Astrocyte (in vitro differentiated cells and primary cell): ENCODE results near the gene TSEN2. TPM values are rescaled to one million over a fixed set of nuclear protein-coding genes. Genes with fewer than 3 reads are reported as not detected.
"Not testable (repeated sequence)": the region's sequence is repeated elsewhere in the genome, so short reads cannot be mapped to it uniquely, and the experiment has no call there.

Source experiments
- DNase-seq: peaks from one replicate; pipeline ENCODE4 v3.0.0-alpha.2; 2010; ENCODE audit warnings: low read depth
- FAIRE-seq: peaks from 2 replicates; lab custom pipeline; 2011; peaks lifted over from hg19 to GRCh38; lab: Jason Lieb, UNC
- H2AFZ ChIP-seq: 2 replicates; pipeline ENCODE4 v1.6.0; 2012; ENCODE audit warnings: low read depth, low read length, inconsistent platforms
- H3K27ac ChIP-seq: 2 replicates; pipeline ENCODE4 v1.5.1; 2011; ENCODE audit warnings: low read depth, low read length, inconsistent platforms
- H3K27me3 ChIP-seq: 2 replicates; pipeline ENCODE4 v1.6.0; 2011; ENCODE audit warnings: low read length, inconsistent platforms; ENCODE audit not compliant: insufficient read depth
- H3K36me3 ChIP-seq: 2 replicates; pipeline ENCODE4 v1.5.1; 2011; ENCODE audit warnings: low read length, inconsistent platforms; ENCODE audit not compliant: insufficient read depth
- H3K4me1 ChIP-seq: 2 replicates; pipeline ENCODE4 v1.5.1; 2011; ENCODE audit warnings: low read length, inconsistent platforms; ENCODE audit not compliant: insufficient read depth
- H3K4me2 ChIP-seq: 2 replicates; pipeline ENCODE4 v1.6.0; 2012; ENCODE audit warnings: low read length, inconsistent platforms
- H3K4me3 ChIP-seq: 2 replicates; pipeline ENCODE4 v1.5.1; 2011; ENCODE audit warnings: low read depth, mild to moderate bottlenecking, low read length, inconsistent platforms; ENCODE audit not compliant: insufficient read depth
- H3K79me2 ChIP-seq: 2 replicates; pipeline ENCODE4 v1.6.0; 2012; ENCODE audit warnings: mild to moderate bottlenecking, low read length, inconsistent platforms; ENCODE audit not compliant: insufficient read depth
- H3K9ac ChIP-seq: 2 replicates; pipeline ENCODE4 v1.6.0; 2012; ENCODE audit warnings: mild to moderate bottlenecking, low read length, inconsistent platforms
- H3K9me3 ChIP-seq: 2 replicates; pipeline ENCODE4 v1.5.1; 2012; ENCODE audit warnings: low read depth, mild to moderate bottlenecking, low read length, inconsistent platforms; ENCODE audit not compliant: insufficient read depth
- H4K20me1 ChIP-seq: 2 replicates; pipeline ENCODE4 v1.6.0; 2012; ENCODE audit warnings: low read length, inconsistent platforms; ENCODE audit not compliant: insufficient read depth
- H3K27ac Mint-ChIP-seq: one replicate; pipeline ENCODE4 v1.8.0; 2021; ENCODE audit warnings: mild to moderate bottlenecking, mixed read lengths; ENCODE audit not compliant: unreplicated experiment
- H3K27me3 Mint-ChIP-seq: one replicate; pipeline ENCODE4 v1.8.0; 2021; ENCODE audit warnings: low read depth, mixed read lengths; ENCODE audit not compliant: unreplicated experiment
- H3K36me3 Mint-ChIP-seq: one replicate; pipeline ENCODE4 v1.8.0; 2021; ENCODE audit warnings: low read depth, mixed read lengths; ENCODE audit not compliant: unreplicated experiment
- H3K4me1 Mint-ChIP-seq: one replicate; pipeline ENCODE4 v1.8.0; 2021; ENCODE audit warnings: low read depth, mixed read lengths; ENCODE audit not compliant: unreplicated experiment
- H3K4me3 Mint-ChIP-seq: one replicate; pipeline ENCODE4 v1.8.0; 2021; ENCODE audit warnings: mild to moderate bottlenecking, moderate library complexity, mixed read lengths; ENCODE audit not compliant: unreplicated experiment
- H3K9me3 Mint-ChIP-seq: one replicate; pipeline ENCODE4 v1.8.0; 2021; ENCODE audit warnings: mild to moderate bottlenecking, mixed read lengths; ENCODE audit not compliant: unreplicated experiment
- EZH2 ChIP-seq: IDR thresholded peaks from 2 replicates; pipeline ENCODE4 v1.6.1; 2012; ENCODE audit warnings: mild to moderate bottlenecking, low read length, inconsistent platforms; ENCODE audit not compliant: insufficient read depth
- total RNA-seq: library from RNA; stranded (reverse); gene quantifications from 2 replicates; pipeline ENCODE4 v1.2.1, GENCODE V29; 2021
- TF ChIP-seq, protein P1 (sequence below): IDR thresholded peaks from 2 replicates; pipeline ENCODE4 v1.5.1; 2011; ENCODE audit warnings: low read depth, mild to moderate bottlenecking, inconsistent platforms, low read length, moderate library complexity; ENCODE audit not compliant: insufficient read depth

Gene TSEN2
- total RNA-seq, 1 donor from 2014 or later = 9.7 TPM

DNA sequence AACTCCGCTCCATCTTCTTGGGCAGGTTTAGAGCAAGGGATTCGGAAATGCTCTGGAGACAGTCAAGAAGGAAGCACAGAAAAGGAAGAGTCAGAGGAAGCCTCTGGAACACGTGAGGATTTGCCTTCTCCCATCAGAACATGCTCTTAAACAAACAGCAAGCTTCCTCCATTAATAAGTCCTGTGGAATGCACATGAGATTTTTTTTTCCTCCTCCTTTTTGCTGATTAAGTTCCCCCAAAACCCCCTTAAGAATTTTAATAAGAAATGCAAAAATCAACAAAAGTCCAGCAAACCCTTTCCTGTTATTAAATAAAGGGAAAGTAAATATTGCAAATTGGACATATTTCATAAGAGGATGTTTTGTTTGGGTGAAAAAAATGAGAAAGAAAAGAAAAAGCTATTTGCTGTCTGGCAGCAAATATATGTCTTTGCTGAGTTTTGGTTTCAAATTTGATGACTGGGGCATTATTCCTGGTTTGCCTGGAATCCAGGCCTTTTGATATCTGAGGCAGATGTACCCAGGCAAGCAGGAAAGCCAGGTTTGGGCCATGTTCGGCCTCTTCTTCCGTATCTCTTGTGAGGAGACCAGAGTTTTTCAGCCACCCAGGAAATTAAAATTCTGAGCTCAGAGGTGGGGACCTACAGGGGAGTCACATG lies 7.9 kb upstream of the TSEN2 start:
- no peaks in the 10 kb centered on the region for H3K36me3 Mint-ChIP-seq
- peak; percentile 53 for DNase-seq

DNA sequence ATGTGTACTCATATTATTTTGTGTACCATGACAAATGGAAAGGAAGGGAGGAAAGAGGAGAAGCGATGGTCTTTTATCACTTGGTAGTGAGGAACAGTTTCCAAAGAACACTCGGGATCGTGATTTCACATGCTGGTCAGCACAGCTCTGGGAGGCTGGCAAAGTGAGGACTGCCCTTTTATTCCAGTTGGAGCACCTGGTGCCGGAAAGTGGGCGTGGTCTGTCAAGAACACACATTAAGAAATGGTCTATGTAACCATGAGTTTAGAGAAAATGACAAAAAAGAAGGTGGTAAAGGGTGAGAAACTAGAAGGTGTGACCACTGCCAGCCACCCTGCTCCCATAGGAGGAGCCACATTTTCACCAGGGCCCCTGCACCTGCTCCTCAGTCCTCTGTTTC lies 7.0 kb upstream of the TSEN2 start:
- no peak for DNase-seq
- H2AFZ ChIP-seq = no peak overlapping the region
- H3K36me3 ChIP-seq = no peaks in the 10 kb centered on the region
- H3K9me3 Mint-ChIP-seq = no peaks in the 10 kb centered on the region
- no peak overlapping the region for H3K4me3 Mint-ChIP-seq
- H3K4me3 ChIP-seq = no peak overlapping the region
- no peak for FAIRE-seq
- H3K4me2 ChIP-seq = no peak overlapping the region
- no peaks in the 10 kb centered on the region for H3K36me3 Mint-ChIP-seq
- H3K27me3 ChIP-seq = no peaks in the 10 kb centered on the region
- no peak overlapping the region for H3K27ac Mint-ChIP-seq
- H3K4me1 Mint-ChIP-seq = peaks cover 7% of the 10 kb centered on the region
- H4K20me1 ChIP-seq = no peaks in the 10 kb centered on the region
- H3K9me3 ChIP-seq = no peaks in the 10 kb centered on the region
- peaks cover 7% of the 10 kb centered on the region for H3K4me1 ChIP-seq
- H3K79me2 ChIP-seq = no peaks in the 10 kb centered on the region
- TF ChIP-seq, protein P1, sequence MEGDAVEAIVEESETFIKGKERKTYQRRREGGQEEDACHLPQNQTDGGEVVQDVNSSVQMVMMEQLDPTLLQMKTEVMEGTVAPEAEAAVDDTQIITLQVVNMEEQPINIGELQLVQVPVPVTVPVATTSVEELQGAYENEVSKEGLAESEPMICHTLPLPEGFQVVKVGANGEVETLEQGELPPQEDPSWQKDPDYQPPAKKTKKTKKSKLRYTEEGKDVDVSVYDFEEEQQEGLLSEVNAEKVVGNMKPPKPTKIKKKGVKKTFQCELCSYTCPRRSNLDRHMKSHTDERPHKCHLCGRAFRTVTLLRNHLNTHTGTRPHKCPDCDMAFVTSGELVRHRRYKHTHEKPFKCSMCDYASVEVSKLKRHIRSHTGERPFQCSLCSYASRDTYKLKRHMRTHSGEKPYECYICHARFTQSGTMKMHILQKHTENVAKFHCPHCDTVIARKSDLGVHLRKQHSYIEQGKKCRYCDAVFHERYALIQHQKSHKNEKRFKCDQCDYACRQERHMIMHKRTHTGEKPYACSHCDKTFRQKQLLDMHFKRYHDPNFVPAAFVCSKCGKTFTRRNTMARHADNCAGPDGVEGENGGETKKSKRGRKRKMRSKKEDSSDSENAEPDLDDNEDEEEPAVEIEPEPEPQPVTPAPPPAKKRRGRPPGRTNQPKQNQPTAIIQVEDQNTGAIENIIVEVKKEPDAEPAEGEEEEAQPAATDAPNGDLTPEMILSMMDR = no peak
- no peak for TF ChIP-seq EZH2
- no peak overlapping the region for H3K9ac ChIP-seq
- no peak overlapping the region for H3K27ac ChIP-seq
- H3K27me3 Mint-ChIP-seq = peaks cover 6% of the 10 kb centered on the region

More for the DNA sequence above, 7.9 kb upstream of the TSEN2 start:
- Mint-ChIP-seq H3K4me3 (no peak overlapping the region), H3K27me3 (peaks cover 6% of the 10 kb centered on the region), H3K4me1 (peaks cover 7% of the 10 kb centered on the region), H3K27ac (peak overlapping the region; percentile 5), H3K9me3 (no peaks in the 10 kb centered on the region)
- peak; percentile 80 for FAIRE-seq
- Histone ChIP-seq H4K20me1 (no peaks in the 10 kb centered on the region), H3K9me3 (no peaks in the 10 kb centered on the region), H3K4me1 (peaks cover 9% of the 10 kb centered on the region), H3K27ac (no peak overlapping the region), H3K27me3 (no peaks in the 10 kb centered on the region), H3K79me2 (no peaks in the 10 kb centered on the region), H2AFZ (peak overlapping the region; percentile 15), H3K9ac (no peak overlapping the region), H3K36me3 (no peaks in the 10 kb centered on the region), H3K4me2 (peak overlapping the region; percentile 25), H3K4me3 (no peak overlapping the region)
- no peak for TF ChIP-seq EZH2
- TF ChIP-seq, protein P1 = no peak

DNA sequence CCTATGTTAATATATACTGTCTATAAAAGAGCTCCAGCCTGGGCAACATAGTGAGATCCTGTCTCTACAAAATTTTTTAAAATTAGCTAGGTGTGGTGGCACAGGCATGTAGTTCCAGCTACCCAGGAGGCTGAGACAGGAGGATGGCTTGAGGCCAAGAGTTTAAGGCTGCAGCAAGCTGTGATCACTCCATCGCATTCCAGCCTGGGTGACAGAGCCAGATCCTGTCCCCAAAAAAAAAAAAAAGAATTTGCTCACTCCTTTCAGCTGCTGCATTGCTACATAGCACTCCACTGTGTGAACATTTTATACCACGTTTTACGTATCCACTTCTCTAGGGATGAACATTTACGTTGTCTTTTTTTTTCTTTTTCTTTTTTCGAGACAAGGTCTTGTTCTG lies 6.0 kb upstream of the TSEN2 start:
- H3K36me3 ChIP-seq = no peaks in the 10 kb centered on the region
- Mint-ChIP-seq H3K27ac (no peak overlapping the region), H3K27me3 (peaks cover 3% of the 10 kb centered on the region), H3K4me1 (peaks cover 7% of the 10 kb centered on the region), H3K9me3 (no peaks in the 10 kb centered on the region), H3K36me3 (no peaks in the 10 kb centered on the region), H3K4me3 (no peak overlapping the region)
- H3K4me2 ChIP-seq = no peak overlapping the region
- no peak overlapping the region for H3K9ac ChIP-seq
- DNase-seq (no peak), FAIRE-seq (no peak)
- TF ChIP-seq, protein P1 = no peak
- no peak for TF ChIP-seq EZH2
- no peaks in the 10 kb centered on the region for H3K79me2 ChIP-seq
- no peak overlapping the region for H3K4me3 ChIP-seq
- no peak overlapping the region for H2AFZ ChIP-seq
- no peaks in the 10 kb centered on the region for H3K9me3 ChIP-seq
- no peaks in the 10 kb centered on the region for H4K20me1 ChIP-seq
- H3K27me3 ChIP-seq = no peaks in the 10 kb centered on the region
- peaks cover 7% of the 10 kb centered on the region for H3K4me1 ChIP-seq
- no peak overlapping the region for H3K27ac ChIP-seq

DNA sequence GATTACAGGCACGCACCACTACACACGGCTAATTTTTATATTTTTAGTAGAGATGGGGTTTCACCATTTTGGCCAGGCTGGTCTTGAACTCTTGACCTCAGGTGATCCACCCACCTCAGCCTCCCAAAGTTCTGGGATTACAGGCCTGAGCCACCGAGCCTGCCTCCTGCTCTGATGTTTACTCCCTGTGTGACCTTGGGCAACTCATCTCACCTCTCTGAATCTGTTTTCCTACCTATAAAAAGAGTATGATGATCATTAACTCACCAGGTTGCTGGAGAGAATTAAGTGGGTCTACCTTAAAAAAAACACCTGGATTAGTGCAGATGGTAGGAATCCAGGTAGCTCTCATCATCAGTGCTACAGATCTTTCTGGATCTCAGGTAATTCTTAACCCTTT lies 5.1 kb upstream of the TSEN2 start:
- not testable (repeated sequence) for H3K27me3 Mint-ChIP-seq, DNase-seq, H3K4me3 Mint-ChIP-seq, H3K36me3 ChIP-seq, H2AFZ ChIP-seq, H3K9me3 Mint-ChIP-seq, H3K9ac ChIP-seq, H3K9me3 ChIP-seq, H3K4me2 ChIP-seq, H3K27ac Mint-ChIP-seq, H3K27me3 ChIP-seq, H3K27ac ChIP-seq, H3K36me3 Mint-ChIP-seq, H3K79me2 ChIP-seq, H3K4me3 ChIP-seq, FAIRE-seq, H4K20me1 ChIP-seq
- peaks cover 14% of the 10 kb centered on the region for H3K4me1 ChIP-seq
- H3K4me1 Mint-ChIP-seq = peaks cover 13% of the 10 kb centered on the region
